Tibial nerve (tissue), 4 donors: ENCODE data around the gene APOLD1. TPM values are rescaled to one million over a fixed set of nuclear protein-coding genes. Genes with fewer than 3 reads are reported as not detected.

Source experiments
- DNase-seq, 2 donors: peaks; one replicate each; pipeline ENCODE4 v3.0.0-alpha.2; 2019; ENCODE audit warnings: low spot score in 2 of 2
- H3K27ac ChIP-seq, 4 donors: fragments of 200-600 bp; sonication (generic) in 3 of 4; one replicate each; pipeline ENCODE4 v1.5.1; 2017 to 2019; ENCODE audit warnings: mild to moderate bottlenecking in 1 of 4
- H3K27me3 ChIP-seq, 2 donors: fragments of 200-600 bp; sonication (generic) in 1 of 2; one replicate each; pipeline versions ENCODE4 v1.5.1 to v1.6.0; 2017 to 2019
- H3K36me3 ChIP-seq, 3 donors: fragments of 200-600 bp; sonication (generic); one replicate each; pipeline ENCODE4 v1.5.1; 2018 to 2019
- H3K4me1 ChIP-seq, 4 donors: fragments of 200-600 bp; sonication (generic) in 3 of 4; one replicate each; pipeline ENCODE4 v1.5.1; 2017 to 2019
- H3K4me3 ChIP-seq, 4 donors: fragments of 200-600 bp; sonication (generic) in 3 of 4; one replicate each; pipeline ENCODE4 v1.5.1; 2017 to 2019; ENCODE audit warnings: mild to moderate bottlenecking in 1 of 4, moderate library complexity in 1 of 4
- H3K9me3 ChIP-seq, 4 donors: fragments of 200-600 bp; sonication (generic) in 3 of 4; one replicate each; pipeline ENCODE4 v1.5.1; 2017 to 2019
- CTCF ChIP-seq, 5 experiments: fragments of 200-600 bp in 3 of 5; fragments of 450-650 bp in 2 of 5; sonication (generic) in 3 of 5; IDR thresholded peaks; one replicate each; pipeline ENCODE4 v1.5.1; 2016 to 2019; ENCODE audit warnings: antibody characterized with exemption in 5 of 5, mild to moderate bottlenecking in 3 of 5, moderate library complexity in 2 of 5
- EP300 ChIP-seq, 2 donors: sonication (generic); formaldehyde crosslinking; IDR thresholded peaks; one replicate each; pipeline ENCODE4 v1.6.1; 2017; ENCODE audit warnings: antibody characterized with exemption in 2 of 2, mild to moderate bottlenecking in 1 of 2
- POLR2A ChIP-seq, 2 donors: fragments of 450-650 bp; IDR thresholded peaks; one replicate each; pipeline ENCODE4 v1.6.1; 2017; ENCODE audit warnings: antibody characterized with exemption in 2 of 2, mild to moderate bottlenecking in 2 of 2, moderate library complexity in 2 of 2
- WGBS, 2 donors: methylation state at CpG; one replicate each; pipeline ENCODE4 v1.1.5; 2018; 5-methylcytosine and 5-hydroxymethylcytosine counted together
- total RNA-seq, 4 donors: library from RNA; depleted of rRNA; stranded (reverse); fragments of >200 nt; gene quantifications; one replicate each; pipeline ENCODE4 v1.1.0, GENCODE V29; 2016

Gene APOLD1
- total RNA-seq, 4 donors from 2014 or later, result 43.7 to 138 (median 83.9) TPM

- peaks cover 0 to 55% (median 21%) of the 10 kb centered on the region in 4 donors for H3K4me1 ChIP-seq
- H3K4me3 ChIP-seq, result no peak overlapping the region
- 92 to 97% methylated on average over 5 of the region's 5 CpGs for WGBS, 2 donors
- TF ChIP-seq EP300 (IDR thresholded peaks at IDR 0.05), result no peak
- TF ChIP-seq CTCF (IDR thresholded peaks at IDR 0.05), result no peak
- no peak for TF ChIP-seq POLR2A (IDR thresholded peaks at IDR 0.05)
- no peak for DNase-seq
- peaks cover 0 to 7% (median 0%) of the 10 kb centered on the region in 3 donors for H3K36me3 ChIP-seq
- H3K9me3 ChIP-seq, result no peaks in the 10 kb centered on the region
- H3K27me3 ChIP-seq, result no peaks in the 10 kb centered on the region
- no peak overlapping the region for H3K27ac ChIP-seq
Observed at GRCh38 chr12:12812174-12812573, 26.7 kb downstream of the APOLD1 start.

- DNase-seq, result no peak
- Histone ChIP-seq H3K4me1 (peaks cover 0 to 50% (median 19%) of the 10 kb centered on the region in 4 donors), H3K4me3 (peak overlapping the region in 2 of 4 donors; percentile 88 to 90), H3K9me3 (no peaks in the 10 kb centered on the region), H3K27ac (peak overlapping the region in 2 of 4 donors; percentile 77 to 87), H3K36me3 (peaks cover 0 to 7% (median 0%) of the 10 kb centered on the region in 3 donors), H3K27me3 (no peaks in the 10 kb centered on the region)
- no peak for TF ChIP-seq CTCF (IDR thresholded peaks at IDR 0.05)
- no peak for TF ChIP-seq EP300 (IDR thresholded peaks at IDR 0.05)
- TF ChIP-seq POLR2A (IDR thresholded peaks at IDR 0.05), result no peak
- 65 to 68% methylated on average over 14 of the region's 14 CpGs for WGBS, 2 donors
Observed at GRCh38 chr12:12812618-12813119, 27.2 kb downstream of the APOLD1 start.

GRCh38 chr12:12813120-12814101 lies 28.0 kb downstream of the APOLD1 start, which contains the start of gene DDX47:
DDX47 (plus strand) TSS chr12:12813346; CDS start chr12:12813368, 22 bp downstream.
- Histone ChIP-seq H3K4me3 (peak within 1 kb of the TSS; percentile 77 to 94 (median 89)), H3K27me3 (no peaks in the 10 kb centered on the region), H3K9me3 (no peaks in the 10 kb centered on the region), H3K4me1 (peaks cover 0 to 42% (median 15%) of the 10 kb centered on the region in 4 donors), H3K27ac (peak within 1 kb of the TSS in 3 of 4 donors; percentile 76 to 87 (median 77)), H3K36me3 (peaks cover 0 to 14% (median 0%) of the 10 kb centered on the region in 3 donors)
- peak; percentile 96 to 98 for DNase-seq
- 3 to 4% methylated on average over 32 to 35 of the region's 35 CpGs for WGBS, 2 donors
- peak in 1 of 2 donors; percentile 52 for TF ChIP-seq POLR2A (IDR thresholded peaks at IDR 0.05)
- peak in 1 of 2 donors; percentile 90 for TF ChIP-seq EP300 (IDR thresholded peaks at IDR 0.05)
- peak; percentile 94 to 98 (median 96) for TF ChIP-seq CTCF (IDR thresholded peaks at IDR 0.05)

GRCh38 chr12:12817616-12818015 lies 32.2 kb downstream of the APOLD1 start:
- WGBS, 2 donors, result 90 to 91% methylated on average over 7 of the region's 7 CpGs
- Histone ChIP-seq H3K4me1 (peaks cover 0 to 47% (median 13%) of the 10 kb centered on the region in 4 donors), H3K27ac (no peak overlapping the region), H3K4me3 (no peak overlapping the region), H3K36me3 (peaks cover 0 to 39% (median 2%) of the 10 kb centered on the region in 3 donors), H3K27me3 (no peaks in the 10 kb centered on the region), H3K9me3 (no peaks in the 10 kb centered on the region)
- TF ChIP-seq POLR2A (IDR thresholded peaks at IDR 0.05) (no peak), CTCF (IDR thresholded peaks at IDR 0.05) (no peak), EP300 (IDR thresholded peaks at IDR 0.05) (no peak)
- DNase-seq, result no peak
